K562 (cell line): ENCODE measurements around the gene SOAT2. TPM values are rescaled to one million over a fixed set of nuclear protein-coding genes. Genes with fewer than 3 reads are reported as not detected.
A peak's percentile ranks its signal among the peaks of the same experiment; 100 is the strongest.

ENCODE experiments used
- BRD4 ChIP-seq: fragments of 200-600 bp; sonication (generic); IDR thresholded peaks from 2 replicates; pipeline ENCODE4 v1.6.1; 2017; ENCODE audit warnings: inconsistent platforms
- CTCFL ChIP-seq: IDR thresholded peaks from 2 replicates; pipeline ENCODE4 v1.6.1; 2011; ENCODE audit warnings: borderline replicate concordance, low read depth, mild to moderate bottlenecking, moderate library complexity, low read length; ENCODE audit not compliant: insufficient read depth, poor library complexity, severe bottlenecking
- NFXL1 ChIP-seq: fragments of 450-650 bp; formaldehyde crosslinking; IDR thresholded peaks from 2 replicates; pipeline ENCODE4 v1.4.0; 2021; ENCODE audit warnings: mild to moderate bottlenecking
- TRIM28 ChIP-seq: fragments of 450-650 bp; IDR thresholded peaks from 2 replicates; pipeline ENCODE4 v1.6.1; 2017
- ZFP30 ChIP-seq: fragments of 250-450 bp; sonication (Bioruptor Pico); IDR thresholded peaks from 2 replicates; pipeline ENCODE4 v1.8.0; 2022; ENCODE audit warnings: moderate library complexity, mild to moderate bottlenecking, inconsistent platforms, borderline replicate concordance
- ZNF354B ChIP-seq: fragments of 250-450 bp; sonication (Bioruptor Pico); IDR thresholded peaks from 2 replicates; pipeline ENCODE4 v1.4.0; 2020
- ZNF436 ChIP-seq: fragments of 250-450, 450-650 bp; sonication (Bioruptor Pico); formaldehyde crosslinking; IDR thresholded peaks from 2 replicates; pipeline ENCODE4 v1.7.0; 2020; ENCODE audit warnings: mild to moderate bottlenecking
- polyA plus RNA-seq, 8 experiments: library from polyadenylated mRNA; depleted of rRNA in 4 of 8; stranded (reverse) in 5 of 8; unstranded in 3 of 8; fragments of >200 nt; fragmentation: Nextera tagmentation in 2 of 8; fragmentation: Illumina TruSeq in 1 of 8; extraction: Ambion mirVana in 2 of 8; extraction: Trizol in 1 of 8; gene quantifications; 2 replicates each; pipeline versions ENCODE4 v1.2.1 to v1.2.3, GENCODE V29; 2011 to 2014; ENCODE audit warnings: inconsistent platforms in 1 of 8, missing spikeins in 1 of 8
- total RNA-seq, 7 experiments: library from RNA; depleted of rRNA in 6 of 7; stranded (reverse); fragments of >200 nt in 6 of 7; fragmentation: Illumina TruSeq in 2 of 7; extraction: Trizol in 2 of 7; gene quantifications; 2 replicates each; pipeline versions ENCODE4 v1.2.1 to v1.2.3, GENCODE V29; 2011 to 2021; ENCODE audit warnings: low replicate concordance in 1 of 7
- TF ChIP-seq, protein P1 (sequence below): fragments of 250-450 bp; sonication (Bioruptor Pico); IDR thresholded peaks from 2 replicates; pipeline ENCODE4 v1.5.0; 2021; ENCODE audit warnings: mild to moderate bottlenecking, moderate library complexity
- TF ChIP-seq, protein P2 (sequence below): sonication (generic); formaldehyde crosslinking; IDR thresholded peaks from 2 replicates; pipeline ENCODE4 v1.8.0; 2022; ENCODE audit warnings: mild to moderate bottlenecking, missing genetic modification reagents, borderline replicate concordance
- TF ChIP-seq, protein P3 (sequence below): fragments of 250-450 bp; sonication (Bioruptor Pico); IDR thresholded peaks from 2 replicates; pipeline ENCODE4 v1.5.0; 2022; ENCODE audit warnings: mild to moderate bottlenecking
- TF ChIP-seq, protein P4 (sequence below), 2 experiments: fragments of 450-650 bp in 1 of 2; sonication (generic) in 1 of 2; formaldehyde crosslinking; conservative IDR thresholded peaks; 2 replicates each; pipeline versions ENCODE4 v1.4.0 to v1.8.1; 2020 to 2022; ENCODE audit warnings: mild to moderate bottlenecking in 1 of 2, missing genetic modification reagents in 1 of 2

The SOAT2 gene
- total and polyA plus RNA-seq, 9 of the 15 experiments (the other 6 are each of a cell fraction or from before 2014, with no cell fraction given) = 0.04 TPM; not detected in 8

DNA sequence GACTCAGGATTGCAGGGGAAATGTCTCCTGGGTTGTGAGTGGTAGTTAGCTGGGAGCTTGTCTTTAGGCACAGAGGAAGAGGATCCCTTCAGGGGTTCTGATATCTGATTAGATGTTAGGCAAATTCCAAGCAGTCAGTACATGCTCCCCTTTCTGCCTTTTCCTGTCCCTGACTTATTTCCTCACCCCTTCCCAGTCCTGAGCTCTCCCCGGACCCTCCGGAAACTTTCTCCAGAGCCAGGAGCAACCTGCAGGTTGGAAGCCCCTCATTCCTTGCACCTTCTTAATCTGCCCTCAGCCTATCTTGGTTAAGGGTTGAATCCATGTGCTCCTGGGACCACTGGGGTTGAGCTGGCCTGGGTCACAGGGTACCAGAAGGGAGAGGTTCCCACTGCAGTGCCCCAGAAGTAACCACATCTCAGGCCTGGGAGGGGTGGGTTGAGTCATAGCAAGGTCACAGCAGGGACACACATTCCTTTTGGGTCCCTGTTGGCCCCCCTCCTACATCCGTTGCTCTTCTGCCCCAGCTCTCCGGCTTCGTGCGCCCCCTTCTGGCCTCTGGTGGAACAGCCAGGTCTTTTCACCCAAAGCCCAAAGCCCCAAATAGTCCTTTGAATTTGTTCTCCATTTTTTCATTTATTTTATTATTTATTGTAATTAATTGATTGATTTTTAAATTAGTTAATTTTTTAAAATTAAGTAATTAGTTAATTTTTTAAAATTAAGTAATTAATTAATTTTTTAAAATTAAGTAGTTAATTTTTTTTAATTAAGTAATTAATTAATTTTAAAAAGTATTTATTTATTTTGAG lies 4.0 kb upstream of the SOAT2 start (continued):
- TF ChIP-seq, protein P1, sequence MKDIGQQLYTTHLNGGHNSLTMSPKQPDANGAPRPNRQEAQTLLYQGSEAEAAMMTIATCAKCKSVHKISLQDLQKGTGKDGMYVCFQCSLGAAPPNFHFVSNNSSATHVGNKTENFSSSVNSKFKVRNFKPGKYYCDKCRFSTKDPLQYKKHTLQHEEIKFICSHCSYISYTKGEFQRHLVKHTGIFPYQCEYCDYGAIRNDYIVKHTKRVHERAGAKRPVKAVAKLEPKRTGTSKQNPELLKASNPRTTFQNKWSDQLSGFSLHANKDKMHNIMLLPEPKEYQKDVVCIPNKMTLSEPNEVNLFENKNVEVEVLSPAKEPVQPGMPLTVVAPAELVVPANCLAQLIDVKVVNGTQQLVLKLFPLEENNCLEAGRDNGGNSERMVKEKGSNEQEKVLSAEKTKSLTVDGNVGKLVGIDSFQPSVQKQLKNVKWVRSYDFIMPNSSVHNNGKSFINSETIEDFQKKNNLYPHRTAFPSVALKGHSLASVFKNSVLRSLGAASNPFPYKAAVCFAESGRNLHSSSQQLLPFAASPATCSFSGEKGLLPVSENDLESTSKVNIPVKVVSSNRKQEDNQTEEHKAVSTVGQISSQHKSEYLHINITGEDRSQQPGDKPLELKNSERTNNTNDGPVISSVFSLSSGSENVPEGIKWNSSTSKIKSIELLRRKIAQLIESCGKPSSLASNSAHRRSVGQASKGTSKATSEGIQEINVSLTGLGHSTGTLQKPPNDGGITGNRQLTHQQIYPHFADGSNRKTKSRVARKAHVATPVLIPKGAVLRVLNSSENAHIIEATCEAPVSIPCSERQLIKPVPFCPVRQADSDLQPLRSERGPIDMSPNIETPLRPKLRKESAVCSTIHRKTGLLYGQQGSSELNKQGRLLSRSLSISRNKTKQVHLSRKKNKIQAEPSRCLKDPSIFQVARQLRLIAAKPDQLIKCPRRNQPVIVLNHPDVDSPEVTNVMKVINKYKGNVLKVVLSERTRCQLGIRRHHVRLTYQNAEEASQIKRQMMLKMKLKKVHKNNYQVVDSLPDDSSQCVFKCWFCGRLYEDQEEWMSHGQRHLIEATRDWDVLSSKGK (CRISPR knock-in tag) = no peak
- TF ChIP-seq ZNF436 (no peak), ZNF354B (CRISPR knock-in tag) (no peak), TRIM28 (no peak), BRD4 (no peak), NFXL1 (no peak), CTCFL (peak; percentile 35), ZFP30 (CRISPR knock-in tag) (no peak)
- TF ChIP-seq, protein P2, sequence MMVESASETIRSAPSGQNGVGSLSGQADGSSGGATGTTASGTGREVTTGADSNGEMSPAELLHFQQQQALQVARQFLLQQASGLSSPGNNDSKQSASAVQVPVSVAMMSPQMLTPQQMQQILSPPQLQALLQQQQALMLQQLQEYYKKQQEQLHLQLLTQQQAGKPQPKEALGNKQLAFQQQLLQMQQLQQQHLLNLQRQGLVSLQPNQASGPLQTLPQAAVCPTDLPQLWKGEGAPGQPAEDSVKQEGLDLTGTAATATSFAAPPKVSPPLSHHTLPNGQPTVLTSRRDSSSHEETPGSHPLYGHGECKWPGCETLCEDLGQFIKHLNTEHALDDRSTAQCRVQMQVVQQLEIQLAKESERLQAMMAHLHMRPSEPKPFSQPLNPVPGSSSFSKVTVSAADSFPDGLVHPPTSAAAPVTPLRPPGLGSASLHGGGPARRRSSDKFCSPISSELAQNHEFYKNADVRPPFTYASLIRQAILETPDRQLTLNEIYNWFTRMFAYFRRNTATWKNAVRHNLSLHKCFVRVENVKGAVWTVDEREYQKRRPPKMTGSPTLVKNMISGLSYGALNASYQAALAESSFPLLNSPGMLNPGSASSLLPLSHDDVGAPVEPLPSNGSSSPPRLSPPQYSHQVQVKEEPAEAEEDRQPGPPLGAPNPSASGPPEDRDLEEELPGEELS (CRISPR knock-in tag) = no peak
- TF ChIP-seq, protein P3, sequence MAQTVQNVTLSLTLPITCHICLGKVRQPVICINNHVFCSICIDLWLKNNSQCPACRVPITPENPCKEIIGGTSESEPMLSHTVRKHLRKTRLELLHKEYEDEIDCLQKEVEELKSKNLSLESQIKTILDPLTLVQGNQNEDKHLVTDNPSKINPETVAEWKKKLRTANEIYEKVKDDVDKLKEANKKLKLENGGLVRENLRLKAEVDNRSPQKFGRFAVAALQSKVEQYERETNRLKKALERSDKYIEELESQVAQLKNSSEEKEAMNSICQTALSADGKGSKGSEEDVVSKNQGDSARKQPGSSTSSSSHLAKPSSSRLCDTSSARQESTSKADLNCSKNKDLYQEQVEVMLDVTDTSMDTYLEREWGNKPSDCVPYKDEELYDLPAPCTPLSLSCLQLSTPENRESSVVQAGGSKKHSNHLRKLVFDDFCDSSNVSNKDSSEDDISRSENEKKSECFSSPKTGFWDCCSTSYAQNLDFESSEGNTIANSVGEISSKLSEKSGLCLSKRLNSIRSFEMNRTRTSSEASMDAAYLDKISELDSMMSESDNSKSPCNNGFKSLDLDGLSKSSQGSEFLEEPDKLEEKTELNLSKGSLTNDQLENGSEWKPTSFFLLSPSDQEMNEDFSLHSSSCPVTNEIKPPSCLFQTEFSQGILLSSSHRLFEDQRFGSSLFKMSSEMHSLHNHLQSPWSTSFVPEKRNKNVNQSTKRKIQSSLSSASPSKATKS (CRISPR knock-in tag) = no peak
- TF ChIP-seq, protein P4, sequence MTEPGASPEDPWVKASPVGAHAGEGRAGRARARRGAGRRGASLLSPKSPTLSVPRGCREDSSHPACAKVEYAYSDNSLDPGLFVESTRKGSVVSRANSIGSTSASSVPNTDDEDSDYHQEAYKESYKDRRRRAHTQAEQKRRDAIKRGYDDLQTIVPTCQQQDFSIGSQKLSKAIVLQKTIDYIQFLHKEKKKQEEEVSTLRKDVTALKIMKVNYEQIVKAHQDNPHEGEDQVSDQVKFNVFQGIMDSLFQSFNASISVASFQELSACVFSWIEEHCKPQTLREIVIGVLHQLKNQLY (CRISPR knock-in tag; conservative IDR thresholded peaks at IDR 0.05) = no peak
